ENCODE results near the gene TSPEAR. TPM values are rescaled to one million over a fixed set of nuclear protein-coding genes. Genes with fewer than 3 reads are reported as not detected.

Gene TSPEAR
- polyA plus RNA-seq, 1 experiment = not detected

GRCh38 chr21:44539046-44539445 is 172.3 kb downstream of the TSPEAR start:
- DNase-seq (ENCODE audit: low read depth) = no peak
- Histone ChIP-seq H3K4me3 (ENCODE audit: low read depth, low read length) (no peak overlapping the region), H3K36me3 (ENCODE audit: control insufficient read depth, insufficient read depth, low read length) (no peaks in the 10 kb centered on the region), H3K27me3 (ENCODE audit: control insufficient read depth, insufficient read depth, low read length) (no peaks in the 10 kb centered on the region)
- CTCF ChIA-PET = no interaction called here
- TF ChIP-seq CTCF (IDR thresholded peaks at IDR 0.05; ENCODE audit: insufficient read depth, low read depth, low read length) = no peak
- POLR2A ChIA-PET = no interaction called here

GRCh38 chr21:44537930-44538911 is 173.2 kb downstream of the TSPEAR start:
- CTCF ChIA-PET = no interaction called here
- no peak for DNase-seq (ENCODE audit: low read depth)
- POLR2A ChIA-PET = no interaction called here
- H3K36me3 ChIP-seq (ENCODE audit: control insufficient read depth, insufficient read depth, low read length) = no peaks in the 10 kb centered on the region
- H3K27me3 ChIP-seq (ENCODE audit: control insufficient read depth, insufficient read depth, low read length) = no peaks in the 10 kb centered on the region
- no peak overlapping the region for H3K4me3 ChIP-seq (ENCODE audit: low read depth, low read length)
- TF ChIP-seq CTCF (IDR thresholded peaks at IDR 0.05; ENCODE audit: insufficient read depth, low read depth, low read length) = no peak

- H3K4me3 ChIP-seq (ENCODE audit: low read depth, low read length) = no peak overlapping the region
- TF ChIP-seq CTCF (IDR thresholded peaks at IDR 0.05; ENCODE audit: insufficient read depth, low read depth, low read length) = no peak
- H3K36me3 ChIP-seq (ENCODE audit: control insufficient read depth, insufficient read depth, low read length) = no peaks in the 10 kb centered on the region
- no peaks in the 10 kb centered on the region for H3K27me3 ChIP-seq (ENCODE audit: control insufficient read depth, insufficient read depth, low read length)
- CTCF ChIA-PET = no interaction called here
- no peak for DNase-seq (ENCODE audit: low read depth)
- POLR2A ChIA-PET = no interaction called here
Observed at GRCh38 chr21:44535963-44536362, 175.4 kb downstream of the TSPEAR start.

GRCh38 chr21:44534688-44535087 is 176.7 kb downstream of the TSPEAR start:
- H3K4me3 ChIP-seq (ENCODE audit: low read depth, low read length) = no peak overlapping the region
- H3K27me3 ChIP-seq (ENCODE audit: control insufficient read depth, insufficient read depth, low read length) = no peaks in the 10 kb centered on the region
- ChIA-PET CTCF (no interaction called here), POLR2A (no interaction called here)
- TF ChIP-seq CTCF (IDR thresholded peaks at IDR 0.05; ENCODE audit: insufficient read depth, low read depth, low read length) = no peak
- H3K36me3 ChIP-seq (ENCODE audit: control insufficient read depth, insufficient read depth, low read length) = no peaks in the 10 kb centered on the region
- DNase-seq (ENCODE audit: low read depth) = no peak

- CTCF ChIA-PET = no interaction called here
Observed at GRCh38 chr21:44533891-44534627, 177.3 kb downstream of the TSPEAR start.

More at GRCh38 chr21:44533891-44534627, 177.3 kb downstream of the TSPEAR start:
- POLR2A ChIA-PET = no interaction called here
- TF ChIP-seq CTCF (IDR thresholded peaks at IDR 0.05; ENCODE audit: insufficient read depth, low read depth, low read length) = no peak
- no peaks in the 10 kb centered on the region for H3K36me3 ChIP-seq (ENCODE audit: control insufficient read depth, insufficient read depth, low read length)
- DNase-seq (ENCODE audit: low read depth) = no peak
- H3K27me3 ChIP-seq (ENCODE audit: control insufficient read depth, insufficient read depth, low read length) = no peaks in the 10 kb centered on the region
- H3K4me3 ChIP-seq (ENCODE audit: low read depth, low read length) = no peak overlapping the region

All from BJ (cell line).